Tibial artery (tissue), 4 donors: Measurements from ENCODE around the gene SNRPD3.

Experiments
- DNase-seq, 2 donors: peaks; one replicate each; pipeline ENCODE4 v3.0.0-alpha.2; 2019
- H3K27ac ChIP-seq, 2 donors: fragments of 200-600 bp; sonication (generic) in 1 of 2; 1 replicate in 1 of 2; 2 replicates in 1 of 2; pipeline ENCODE4 v1.5.1; 2018 to 2019; ENCODE audit warnings: mild to moderate bottlenecking in 1 of 2
- H3K27me3 ChIP-seq, 2 donors: fragments of 200-600 bp; sonication (generic) in 1 of 2; one replicate each; pipeline versions ENCODE4 v1.5.1 to v1.6.0; 2016 to 2019
- H3K36me3 ChIP-seq, 3 donors: fragments of 200-600 bp; sonication (generic) in 2 of 3; one replicate each; pipeline ENCODE4 v1.5.1; 2016 to 2019; ENCODE audit warnings: mild to moderate bottlenecking in 2 of 3
- H3K4me1 ChIP-seq, 4 donors: fragments of 200-600 bp; sonication (generic) in 2 of 4; 1 replicate in 3 of 4; 2 replicates in 1 of 4; pipeline ENCODE4 v1.5.1; 2016 to 2019
- H3K4me3 ChIP-seq, 2 donors: fragments of 200-600 bp; sonication (generic) in 1 of 2; 1 replicate in 1 of 2; 2 replicates in 1 of 2; pipeline ENCODE4 v1.5.1; 2018 to 2019; ENCODE audit warnings: mild to moderate bottlenecking in 2 of 2
- H3K9me3 ChIP-seq, 3 donors: fragments of 200-600 bp; sonication (generic) in 1 of 3; one replicate each; pipeline ENCODE4 v1.5.1; 2016 to 2019
- CTCF ChIP-seq, 2 experiments: fragments of 200-600 bp in 1 of 2; fragments of 450-650 bp in 1 of 2; IDR thresholded peaks; one replicate each; pipeline ENCODE4 v1.5.1; 2017 to 2019; ENCODE audit warnings: antibody characterized with exemption in 2 of 2, mild to moderate bottlenecking in 1 of 2, moderate library complexity in 1 of 2
- intact Hi-C: fragments of 100-400 bp; cut with DNase I; formaldehyde crosslinking; loops from one replicate; pipeline ENCODE4 v1.15.0; 2023; ENCODE audit warnings: low total_unique reads

SNRPD3 gene

GRCh38 chr22:24553597-24554312 lies 2.0 kb upstream of the SNRPD3 start:
- peak in 1 of 2 donors; percentile 26 for DNase-seq
- intact Hi-C loops = no loop called here
- H3K4me1 ChIP-seq = peaks cover 0 to 46% (median 36%) of the 10 kb centered on the region in 4 donors

GRCh38 chr22:24554313-24555164 lies 1.3 kb upstream of the SNRPD3 start, which contains the start of gene GUCD1:
GUCD1 (minus strand) TSS chr22:24555138; CDS start chr22:24554991, 147 bp downstream.
- Histone ChIP-seq H3K4me1 (peaks cover 0 to 54% (median 44%) of the 10 kb centered on the region in 4 donors), H3K36me3 (peaks cover 15 to 32% (median 21%) of the 10 kb centered on the region in 3 donors), H3K9me3 (no peaks in the 10 kb centered on the region), H3K27me3 (no peaks in the 10 kb centered on the region), H3K27ac (peak within 1 kb of the TSS; percentile 93 to 99), H3K4me3 (peak within 1 kb of the TSS; percentile 89 to 97)
- intact Hi-C loops = no loop called here
- DNase-seq = peak; percentile 32 to 73
- no peak for TF ChIP-seq CTCF (IDR thresholded peaks at IDR 0.05)

More at GRCh38 chr22:24553597-24554312, 2.0 kb upstream of the SNRPD3 start:
- Histone ChIP-seq H3K4me3 (peak overlapping the region; percentile 89 to 97), H3K27me3 (no peaks in the 10 kb centered on the region), H3K9me3 (no peaks in the 10 kb centered on the region), H3K27ac (peak overlapping the region; percentile 93 to 99), H3K36me3 (peaks cover 12 to 32% (median 14%) of the 10 kb centered on the region in 3 donors)
- TF ChIP-seq CTCF (IDR thresholded peaks at IDR 0.05) = no peak

DNA sequence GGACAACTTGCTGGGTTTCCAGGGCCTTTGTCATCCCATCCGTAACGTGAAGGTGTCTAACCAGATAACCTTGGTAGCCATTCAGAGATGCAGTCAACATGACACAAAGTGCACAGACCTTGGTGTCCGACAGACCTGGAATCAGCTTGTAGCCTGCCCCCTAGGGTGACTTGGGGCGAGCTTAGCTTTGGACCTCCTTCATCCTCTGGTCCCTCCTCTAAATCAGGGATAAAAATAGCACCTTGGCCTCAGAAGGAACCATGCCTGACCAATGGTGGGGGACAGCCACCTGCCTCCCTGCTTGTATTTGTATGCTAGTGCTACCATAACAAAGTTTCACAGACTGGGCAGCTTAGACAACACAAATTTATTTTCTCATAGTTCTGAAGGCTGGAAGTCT lies 3.7 kb downstream of the SNRPD3 start:
- no peak for DNase-seq
- H3K9me3 ChIP-seq = no peaks in the 10 kb centered on the region
- no peak overlapping the region for H3K27ac ChIP-seq
- no peak for TF ChIP-seq CTCF (IDR thresholded peaks at IDR 0.05)
- no peak overlapping the region for H3K4me3 ChIP-seq
- intact Hi-C loops = no loop called here
- H3K27me3 ChIP-seq = no peaks in the 10 kb centered on the region
- peaks cover 15 to 46% (median 34%) of the 10 kb centered on the region in 3 donors for H3K36me3 ChIP-seq
- H3K4me1 ChIP-seq = peaks cover 0 to 64% (median 45%) of the 10 kb centered on the region in 4 donors

- intact Hi-C loops = no loop called here
- Histone ChIP-seq H3K27ac (peak overlapping the region; percentile 22 to 76), H3K27me3 (no peaks in the 10 kb centered on the region), H3K9me3 (no peaks in the 10 kb centered on the region), H3K4me3 (no peak overlapping the region), H3K36me3 (peaks cover 12 to 60% (median 44%) of the 10 kb centered on the region in 3 donors), H3K4me1 (peaks cover 0 to 62% (median 31%) of the 10 kb centered on the region in 4 donors)
- no peak for DNase-seq
- TF ChIP-seq CTCF (IDR thresholded peaks at IDR 0.05) = no peak
These were observed 7.4 kb downstream of the SNRPD3 start for GRCh38 chr22:24563246-24563645.

DNA sequence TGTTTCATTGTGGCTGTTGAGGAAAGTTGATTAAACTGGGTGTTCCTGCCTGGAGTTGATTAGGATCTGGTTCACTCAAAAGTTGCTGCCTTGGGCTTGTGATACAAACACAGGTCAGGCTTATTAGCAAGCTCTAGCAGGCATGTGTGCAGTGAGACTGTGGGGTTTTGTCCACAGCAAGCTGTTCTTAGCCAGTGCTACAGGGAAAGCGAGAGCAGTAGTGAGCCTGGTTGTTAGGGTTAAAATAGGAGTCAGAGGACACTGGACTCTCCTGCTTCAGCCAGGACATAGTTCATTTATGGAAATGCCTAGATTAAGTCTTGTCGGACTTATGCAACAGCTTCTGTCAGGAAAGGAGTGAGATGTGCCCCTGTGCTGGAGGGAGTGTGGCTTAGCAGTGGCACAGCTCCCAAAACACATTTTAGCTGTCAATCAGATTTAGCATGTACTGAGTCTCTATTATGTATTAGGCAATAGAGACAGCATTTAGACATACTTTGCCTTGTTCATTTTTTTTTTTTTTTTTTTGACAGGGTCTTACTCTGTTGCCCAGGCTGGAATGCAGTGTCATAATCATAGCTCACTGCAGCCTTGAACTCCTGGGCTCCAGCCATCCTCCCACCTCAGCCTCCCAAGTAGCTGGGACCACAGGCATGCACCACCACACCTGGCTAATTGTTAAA lies 8.7 kb downstream of the SNRPD3 start:
- Histone ChIP-seq H3K4me3 (no peak overlapping the region), H3K27ac (peak overlapping the region; percentile 66 to 76), H3K27me3 (no peaks in the 10 kb centered on the region), H3K9me3 (no peaks in the 10 kb centered on the region), H3K36me3 (peaks cover 17 to 60% (median 43%) of the 10 kb centered on the region in 3 donors), H3K4me1 (peaks cover 0 to 49% (median 22%) of the 10 kb centered on the region in 4 donors)
- peak in 1 of 2 donors; percentile 32 for DNase-seq
- no peak for TF ChIP-seq CTCF (IDR thresholded peaks at IDR 0.05)
- intact Hi-C loops = no loop called here
